Measurements from ENCODE around the gene GBA2. TPM values are rescaled to one million over a fixed set of nuclear protein-coding genes. Genes with fewer than 3 reads are reported as not detected.

GBA2 gene
- 31.9 and 34.4 TPM in 2 replicates for total RNA-seq
- polyA plus RNA-seq (2012), result 36.7 TPM

DNA sequence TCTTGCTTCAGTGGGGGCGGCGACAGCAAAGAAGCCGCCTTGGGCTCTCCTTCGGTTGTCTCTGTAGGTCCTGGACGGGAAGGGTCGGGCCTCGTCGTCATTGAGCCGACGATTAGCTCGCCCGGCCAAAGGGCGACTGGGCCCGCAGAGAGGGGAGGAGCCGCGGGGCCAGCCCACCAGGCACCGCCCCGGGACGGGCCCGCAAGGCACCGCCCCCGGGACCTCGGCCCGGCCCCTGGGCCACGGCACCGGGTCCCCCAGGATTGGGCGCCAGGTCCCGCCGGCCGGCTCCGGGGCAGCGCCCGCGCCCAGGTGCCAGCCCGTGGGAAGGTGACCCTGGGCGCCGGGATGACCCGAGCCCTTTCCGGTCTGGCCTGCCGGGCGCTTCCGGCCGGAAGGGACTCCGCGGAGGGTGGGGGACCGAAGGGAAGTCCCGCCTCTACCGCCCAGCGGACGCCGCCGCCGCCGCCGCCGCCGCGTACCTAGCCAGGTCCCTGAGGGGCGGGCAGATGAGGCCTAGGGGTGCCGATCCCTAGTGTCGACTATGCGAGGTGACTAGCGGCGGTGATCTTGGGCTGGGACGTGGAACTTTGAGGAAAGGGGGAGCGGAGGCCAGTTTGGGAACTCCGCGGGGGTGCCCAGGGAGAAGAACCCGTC is at the start of gene GBA2, which contains the start of gene RGP1:
GBA2 (minus strand) TSS at position 371 of the 657 bp plus-strand sequence. CDS start 524 bp downstream, outside the sequence.
RGP1 (plus strand) TSS at position 430 of the 657 bp plus-strand sequence. CDS start 469 bp downstream, outside the sequence.
- DNase-seq (ENCODE audit: low read depth), result peak; percentile 76

DNA sequence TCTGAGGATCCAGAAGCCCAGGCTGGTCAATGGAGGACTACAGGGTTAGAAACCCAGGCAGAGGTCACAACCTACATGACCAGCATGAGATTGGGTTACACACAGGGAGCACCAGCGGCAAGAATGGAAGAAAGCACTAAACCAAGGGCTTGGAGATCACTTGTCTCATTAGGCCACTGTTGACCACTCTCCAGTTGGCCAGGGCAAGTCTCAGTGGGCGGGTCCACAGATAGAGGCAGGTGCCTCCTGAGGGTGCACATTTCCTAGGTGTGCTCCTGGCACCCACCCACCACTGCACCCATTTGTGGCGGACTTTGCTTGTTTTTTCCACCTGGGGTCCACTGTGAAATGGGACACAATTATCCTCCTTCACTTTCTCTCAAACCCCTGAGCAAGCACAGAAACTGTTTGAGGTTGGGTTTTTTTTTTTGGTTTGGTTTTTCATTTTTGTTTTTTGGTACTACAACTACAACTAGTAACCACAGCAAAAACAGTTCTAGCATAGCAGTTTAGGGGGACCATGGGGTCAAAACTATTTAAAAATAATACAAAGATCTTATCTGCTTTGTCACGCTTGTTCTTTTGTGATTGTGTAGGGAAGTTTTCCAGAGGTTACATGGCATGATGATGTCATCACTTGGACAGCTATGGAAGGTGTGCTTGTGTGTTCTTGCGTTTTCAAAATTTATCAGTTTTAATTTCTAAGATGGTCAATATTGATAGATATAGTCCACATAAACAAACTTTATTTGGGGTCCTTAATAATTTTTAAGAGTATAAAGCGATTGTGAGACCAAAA is 48.5 kb upstream of the GBA2 start:
- peak; percentile 28 for DNase-seq (ENCODE audit: low read depth)

DNA sequence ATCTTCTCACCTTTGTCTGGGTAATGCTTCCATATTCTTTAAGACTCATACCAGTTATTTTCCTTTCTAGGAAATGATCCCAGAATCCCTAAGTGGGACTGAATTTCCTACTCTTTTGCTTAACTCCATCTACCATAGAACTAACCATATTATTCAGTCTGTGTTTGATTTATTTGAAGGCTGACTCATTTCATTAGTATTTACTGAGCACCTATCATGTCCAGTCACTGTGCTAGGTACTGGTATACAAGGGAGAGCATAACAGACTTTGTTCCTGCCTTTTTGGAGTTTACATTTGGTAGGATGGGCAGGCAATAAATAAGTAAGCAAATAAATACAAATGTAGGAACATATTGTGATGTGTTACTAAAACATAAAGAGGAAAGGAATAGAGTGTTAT is 46.7 kb upstream of the GBA2 start:
- no peak for DNase-seq (ENCODE audit: low read depth)

DNA sequence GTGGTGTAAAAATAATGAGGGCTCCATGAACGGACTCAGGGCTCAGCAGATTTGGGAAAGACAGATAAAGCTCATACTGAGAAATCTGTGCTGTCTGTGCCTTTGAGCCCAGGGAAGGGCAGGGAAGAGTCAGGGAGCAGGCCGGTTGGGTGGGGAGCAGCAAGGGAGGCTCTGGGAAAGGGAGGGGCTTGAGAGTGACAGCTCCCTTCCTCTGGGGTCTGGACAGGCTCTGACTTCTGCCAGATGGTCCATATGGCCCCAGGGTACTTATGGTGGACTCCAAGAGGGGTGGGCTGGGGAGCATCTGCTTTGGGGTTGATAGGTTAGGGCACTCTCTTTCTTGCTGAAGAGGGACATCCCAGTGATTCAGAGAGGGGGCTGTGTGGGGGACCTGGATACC is 44.4 kb upstream of the GBA2 start:
- no peak for DNase-seq (ENCODE audit: low read depth)

DNA sequence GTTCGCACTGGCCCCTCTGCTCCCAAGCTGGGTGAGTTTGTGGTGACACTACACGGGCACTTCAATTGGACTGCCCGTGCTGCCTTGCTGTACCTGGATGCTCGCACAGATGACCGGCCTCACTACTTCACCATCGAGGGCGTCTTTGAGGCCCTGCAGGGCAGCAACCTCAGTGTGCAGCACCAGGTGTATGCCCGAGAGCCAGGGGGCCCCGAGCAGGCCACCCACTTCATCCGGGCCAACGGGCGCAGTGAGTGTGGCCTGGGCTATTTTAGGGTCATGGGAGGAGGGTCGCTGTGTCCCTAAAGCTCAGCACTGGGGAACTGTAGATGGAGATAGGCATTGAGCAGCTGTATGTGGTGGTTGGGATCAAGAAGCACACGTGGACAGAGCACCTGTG is 43.8 kb upstream of the GBA2 start:
- no peak for DNase-seq (ENCODE audit: low read depth)

DNA sequence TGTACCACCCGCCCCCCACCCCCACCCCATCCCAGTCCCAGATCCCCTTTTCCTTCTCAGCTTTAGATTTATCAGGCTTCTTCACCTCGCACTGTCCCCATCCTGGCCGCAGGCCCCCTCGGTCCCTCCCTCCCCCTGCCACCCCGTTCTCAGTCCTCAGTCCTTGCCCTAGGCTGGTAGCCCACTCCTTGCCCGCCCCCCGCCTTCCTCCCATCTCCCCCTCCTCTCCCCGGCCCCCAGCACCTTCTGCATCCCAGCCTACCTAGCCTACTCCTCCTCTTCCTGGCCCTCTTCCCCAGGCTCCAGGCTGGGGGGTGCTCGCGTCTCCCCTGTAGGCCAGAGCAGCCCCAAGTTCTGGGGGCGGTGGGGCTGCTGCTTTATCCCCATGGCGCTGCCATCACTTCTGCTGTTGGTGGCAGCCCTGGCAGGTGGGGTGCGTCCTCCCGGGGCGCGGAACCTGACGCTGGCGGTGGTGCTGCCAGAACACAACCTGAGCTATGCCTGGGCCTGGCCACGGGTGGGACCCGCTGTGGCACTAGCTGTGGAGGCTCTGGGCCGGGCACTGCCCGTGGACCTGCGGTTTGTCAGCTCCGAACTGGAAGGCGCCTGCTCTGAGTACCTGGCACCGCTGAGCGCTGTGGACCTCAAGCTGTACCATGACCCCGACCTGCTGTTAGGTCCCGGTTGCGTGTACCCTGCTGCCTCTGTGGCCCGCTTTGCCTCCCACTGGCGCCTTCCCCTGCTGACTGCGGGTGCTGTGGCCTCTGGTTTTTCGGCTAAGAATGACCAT is 43.2 kb upstream of the GBA2 start:
- DNase-seq (ENCODE audit: low read depth), result no peak

DNA sequence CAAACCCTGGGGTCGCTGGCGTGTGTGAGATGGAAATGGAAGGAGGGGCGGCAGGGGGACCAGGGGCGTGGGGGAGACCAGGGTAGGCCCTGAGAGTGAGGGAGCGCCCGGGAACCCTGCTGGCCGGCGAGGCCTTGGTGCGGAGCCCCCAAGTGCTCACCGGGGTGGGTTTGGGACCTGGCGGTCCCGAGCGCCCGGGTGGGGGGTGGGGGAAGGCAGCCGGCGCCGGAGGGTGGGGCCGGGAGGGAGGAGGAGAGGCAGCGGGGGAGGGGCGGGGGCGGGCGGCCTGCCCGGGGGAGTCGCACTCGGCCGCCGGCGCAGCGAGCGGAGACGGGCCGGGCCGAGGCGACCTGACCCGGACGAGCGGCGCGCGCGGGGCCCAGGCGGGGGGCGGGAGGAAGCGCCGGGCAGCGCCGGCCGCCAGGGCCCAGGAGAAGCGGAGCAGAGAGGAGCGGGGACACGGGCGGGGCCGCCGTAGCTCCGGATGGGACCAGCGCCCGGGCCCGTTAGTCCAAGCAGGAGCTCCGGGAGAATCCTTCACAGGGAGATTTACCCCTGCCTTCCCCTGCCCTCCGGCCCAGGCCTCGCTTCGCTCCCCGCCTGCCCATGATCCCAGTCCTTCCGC is 42.4 kb upstream of the GBA2 start, which contains the start of gene NPR2:
NPR2 (plus strand) TSS at position 295 of the 625 bp plus-strand sequence. CDS start 818 bp downstream, outside the sequence.
- DNase-seq (ENCODE audit: low read depth), result peak; percentile 58

DNA sequence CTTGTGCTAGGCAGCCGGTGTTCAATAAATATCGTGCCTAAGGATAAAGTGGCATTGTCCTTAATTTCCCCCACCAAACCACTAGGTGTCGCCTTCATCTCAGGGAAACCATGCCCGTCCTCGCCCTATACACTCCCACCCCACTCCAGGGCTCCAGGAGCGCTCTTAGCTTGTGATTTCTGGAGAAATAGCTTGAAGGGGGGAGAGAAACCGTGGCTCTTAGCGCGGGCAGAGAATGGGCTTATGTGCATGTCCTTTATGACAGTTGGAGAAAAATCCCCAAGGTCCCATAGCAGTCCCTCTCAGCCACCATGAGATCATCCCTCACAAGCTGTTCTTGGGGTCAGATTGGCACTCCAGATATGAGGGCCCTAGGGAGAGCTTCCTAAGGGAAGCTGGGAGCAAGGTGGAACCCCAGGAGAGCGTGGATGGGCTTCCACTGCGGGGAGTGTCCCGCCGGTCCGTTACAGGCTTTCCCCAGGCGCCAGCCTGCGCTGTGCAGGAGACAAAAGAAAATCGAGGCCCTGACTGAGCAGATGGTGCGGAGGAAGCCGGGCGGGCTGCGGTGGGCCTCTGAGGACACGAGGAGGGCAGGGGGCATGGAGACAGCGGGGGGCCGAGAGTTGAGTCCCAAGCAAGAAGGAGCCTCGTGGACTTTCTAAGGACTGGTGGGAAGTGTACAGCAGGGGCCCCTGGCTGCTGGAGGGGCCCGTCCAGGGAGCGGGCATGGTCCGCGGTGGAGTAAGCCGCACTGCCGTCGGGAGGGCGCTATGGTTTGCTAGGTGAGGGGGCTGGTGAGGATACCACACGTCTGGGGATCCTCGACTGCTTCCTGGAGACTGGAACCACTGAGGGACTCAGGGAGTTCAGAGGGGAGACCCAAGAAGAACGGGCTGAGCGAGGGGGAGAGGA is 41.6 kb upstream of the GBA2 start:
- DNase-seq (ENCODE audit: low read depth), result peak; percentile 85

DNA sequence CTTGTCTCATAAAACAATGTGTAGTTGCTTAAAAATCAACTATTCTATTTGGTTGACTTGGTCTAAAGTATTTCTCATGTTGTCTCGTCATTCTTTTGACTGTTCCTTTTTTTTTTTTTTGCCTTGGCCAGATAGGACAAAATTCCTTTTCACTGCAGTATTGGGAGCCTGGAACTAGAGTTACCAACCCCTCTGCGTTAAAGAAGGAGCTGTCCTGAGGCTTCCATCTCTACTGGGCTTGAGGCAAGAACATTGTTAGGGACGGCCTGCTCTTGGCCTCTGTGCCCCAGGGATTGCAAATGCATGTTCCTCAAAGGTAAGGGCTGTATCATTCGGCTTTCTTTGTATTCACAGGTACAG is 41.0 kb upstream of the GBA2 start:
- DNase-seq (ENCODE audit: low read depth), result no peak

DNA sequence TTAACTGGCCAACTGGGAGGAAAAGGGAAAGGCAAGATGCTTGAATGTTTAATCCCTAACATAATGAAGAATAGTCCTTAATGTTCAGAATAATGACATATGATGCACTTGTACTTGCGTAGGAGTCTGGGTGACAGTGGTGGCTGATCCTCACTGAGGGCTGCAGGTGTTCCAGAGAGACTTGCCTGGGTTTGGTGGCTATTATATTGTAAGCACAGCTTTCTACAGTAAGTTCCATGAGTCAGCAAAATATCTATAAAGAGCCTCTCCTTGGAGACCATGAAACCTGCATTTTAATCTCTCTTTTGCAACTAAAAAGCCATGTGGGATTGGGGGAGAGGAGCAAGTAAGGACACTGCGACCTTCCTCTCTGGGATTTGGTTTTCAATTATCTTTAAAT is 40.5 kb upstream of the GBA2 start:
- DNase-seq (ENCODE audit: low read depth), result no peak

DNA sequence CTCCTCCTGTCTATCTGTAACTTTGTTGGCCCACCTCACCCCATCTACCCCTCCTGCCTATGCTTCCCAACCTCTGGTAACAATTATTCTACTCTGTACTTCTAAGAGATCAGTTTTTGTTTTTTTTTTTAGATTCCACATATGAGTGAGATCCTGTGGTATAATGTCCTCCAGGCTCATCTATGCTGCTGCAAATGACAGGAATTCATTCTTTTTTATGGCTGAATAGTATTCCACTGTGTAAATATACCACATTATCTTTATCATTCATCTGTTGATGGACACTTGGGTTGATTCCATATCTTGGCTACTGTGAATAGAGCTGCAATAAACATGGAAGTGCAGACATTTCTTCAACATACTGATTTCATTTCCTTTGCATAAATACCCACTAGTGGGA is 34.4 kb upstream of the GBA2 start:
- no peak for DNase-seq (ENCODE audit: low read depth)

DNA sequence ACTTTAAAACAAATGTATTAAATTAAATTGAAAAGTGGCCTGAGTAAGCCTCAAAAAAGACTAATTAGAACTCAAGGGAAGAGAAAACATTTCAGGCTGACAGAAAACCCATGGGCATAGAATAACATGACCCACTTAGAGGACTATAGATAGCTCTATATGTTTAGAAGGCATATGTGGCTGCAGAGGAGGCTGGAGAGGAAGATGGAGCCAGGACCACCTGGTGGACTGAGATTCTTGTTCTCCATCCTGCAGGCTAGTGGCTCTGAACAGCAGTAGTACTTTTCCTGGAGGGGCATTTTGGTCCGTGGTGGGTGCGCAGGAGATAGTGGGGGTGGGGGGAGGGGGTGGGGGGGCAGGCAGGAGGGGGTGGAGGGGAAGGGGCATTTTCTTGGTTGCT is 32.0 kb upstream of the GBA2 start:
- no peak for DNase-seq (ENCODE audit: low read depth)

DNA sequence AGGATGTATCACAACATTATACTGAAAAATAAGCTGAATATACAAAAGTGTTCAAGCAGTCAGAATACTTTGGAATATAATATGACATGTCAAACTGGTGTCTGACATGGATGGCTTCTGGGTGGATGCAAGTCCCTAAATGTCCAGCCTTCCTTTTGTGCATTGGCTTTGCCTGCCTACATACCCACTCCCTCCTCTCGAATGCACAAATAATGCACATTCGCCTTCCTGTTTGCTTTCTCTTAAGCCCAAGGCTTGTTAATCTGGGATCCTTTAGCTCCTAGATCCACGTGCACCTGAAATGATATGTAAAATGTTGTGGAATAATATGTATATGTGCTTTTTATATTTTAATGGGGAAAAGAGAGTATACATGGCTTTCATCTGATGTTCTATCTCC is 29.5 kb upstream of the GBA2 start:
- DNase-seq (ENCODE audit: low read depth), result no peak

DNA sequence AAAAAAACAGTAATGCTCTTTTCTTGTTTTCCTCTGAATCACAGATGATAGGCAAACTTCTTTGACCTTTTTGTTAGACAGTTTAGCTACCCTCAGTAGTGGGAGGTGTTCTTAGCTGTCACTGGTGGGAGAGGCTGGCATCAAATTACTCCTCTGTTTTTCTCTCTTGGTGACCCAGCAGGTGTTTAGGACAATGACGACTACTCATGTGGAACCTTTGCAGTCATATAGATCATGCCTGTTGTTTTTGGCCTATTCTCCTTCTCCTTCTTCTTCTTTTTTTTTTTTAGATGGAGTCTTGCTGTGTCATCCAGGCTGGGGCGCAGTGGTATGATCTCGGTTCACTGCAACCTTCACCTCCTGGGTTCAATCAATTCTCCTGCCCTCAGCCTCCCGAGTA is 27.0 kb upstream of the GBA2 start:
- DNase-seq (ENCODE audit: low read depth), result peak; percentile 17

DNA sequence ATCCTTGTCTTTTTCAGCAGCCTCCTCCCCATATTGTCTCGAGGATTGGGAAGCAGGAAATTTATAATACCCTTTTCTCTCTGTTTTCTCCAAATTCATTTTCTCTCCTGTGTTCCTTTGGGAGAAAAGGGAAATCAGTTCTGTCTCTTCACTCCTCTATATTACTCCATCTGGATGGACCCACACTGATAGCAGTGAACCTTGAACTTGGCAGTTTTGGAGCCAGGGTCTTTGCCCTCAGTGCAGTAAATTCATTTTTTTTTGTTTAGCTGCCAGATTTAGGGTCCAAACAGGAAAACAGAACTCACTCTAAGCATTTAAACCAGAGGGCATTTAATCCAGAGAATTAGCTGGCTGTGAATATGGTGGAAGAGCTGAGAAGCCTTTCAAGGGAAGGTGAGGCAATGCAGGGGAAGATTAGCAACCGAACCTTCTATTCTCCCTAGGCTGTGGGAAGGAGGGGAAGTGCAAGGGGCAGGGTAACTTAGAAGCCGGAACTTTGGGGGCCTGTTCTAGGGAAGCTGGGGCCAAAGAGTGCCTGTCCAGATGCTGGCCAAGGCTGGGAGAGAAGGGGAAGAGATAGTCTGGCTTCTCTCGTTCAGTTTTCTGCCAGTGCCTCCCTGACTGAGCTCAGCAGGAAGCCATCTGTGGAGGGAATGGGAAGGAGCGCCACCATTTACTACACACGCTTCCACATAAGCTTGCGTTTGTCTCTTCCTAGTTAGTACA is 26.0 kb upstream of the GBA2 start:
- no peak for DNase-seq (ENCODE audit: low read depth)

DNA sequence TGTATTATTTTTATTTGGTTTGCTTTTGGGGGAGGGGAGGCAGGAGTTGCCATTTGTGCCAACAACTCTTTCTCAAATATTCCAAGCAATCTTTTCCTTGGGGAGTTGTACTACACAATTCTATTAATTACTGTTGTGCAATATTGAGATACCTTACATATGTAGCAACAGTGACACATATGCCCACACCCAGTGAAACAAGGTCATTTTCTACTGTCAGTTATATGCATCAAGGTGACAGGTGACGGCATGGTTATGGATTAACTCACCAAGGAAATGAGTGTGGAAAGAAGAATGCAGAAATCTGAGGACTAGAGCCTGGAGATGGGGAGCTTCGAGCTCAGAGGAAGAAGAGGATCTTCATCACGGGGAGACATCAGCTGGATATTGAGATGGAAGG is 22.9 kb upstream of the GBA2 start:
- no peak for DNase-seq (ENCODE audit: low read depth)

DNA sequence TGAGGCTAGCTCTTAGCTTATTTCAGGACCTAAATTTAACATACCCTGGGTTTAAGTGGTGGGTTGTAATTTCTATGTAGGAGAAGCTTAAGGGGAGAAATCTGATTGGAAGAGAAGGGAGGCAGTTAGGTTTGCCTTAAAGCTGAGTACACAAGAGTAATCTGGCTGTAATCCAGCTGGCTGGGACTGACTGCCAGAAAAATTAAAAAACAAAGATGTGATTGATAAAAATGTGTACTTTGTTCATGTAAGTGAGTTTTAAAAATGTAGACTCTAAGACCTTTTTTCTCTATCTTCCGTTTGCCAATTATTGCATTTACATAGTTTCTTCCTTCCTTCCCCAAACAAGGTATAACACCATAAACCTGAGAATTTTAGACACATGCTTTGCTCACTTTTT is 22.5 kb upstream of the GBA2 start:
- DNase-seq (ENCODE audit: low read depth), result no peak

DNA sequence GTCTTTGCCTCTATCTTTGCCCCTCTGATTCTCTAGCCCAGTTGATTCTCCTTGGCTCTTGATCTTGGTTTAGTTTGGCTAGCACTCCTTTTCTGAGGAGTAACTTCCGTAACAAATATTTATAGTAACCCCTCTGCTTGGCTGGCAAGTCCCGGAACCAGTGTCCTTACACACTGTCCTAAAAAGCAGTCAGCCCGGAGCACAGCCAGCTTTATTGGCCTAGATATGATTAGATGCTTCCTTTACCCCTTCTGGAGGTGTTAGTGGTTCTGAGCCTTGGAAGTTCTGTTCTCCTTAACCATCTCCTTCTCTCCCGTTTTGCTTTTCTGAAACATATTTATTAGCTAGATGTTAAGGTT is 22.0 kb upstream of the GBA2 start:
- no peak for DNase-seq (ENCODE audit: low read depth)

DNA sequence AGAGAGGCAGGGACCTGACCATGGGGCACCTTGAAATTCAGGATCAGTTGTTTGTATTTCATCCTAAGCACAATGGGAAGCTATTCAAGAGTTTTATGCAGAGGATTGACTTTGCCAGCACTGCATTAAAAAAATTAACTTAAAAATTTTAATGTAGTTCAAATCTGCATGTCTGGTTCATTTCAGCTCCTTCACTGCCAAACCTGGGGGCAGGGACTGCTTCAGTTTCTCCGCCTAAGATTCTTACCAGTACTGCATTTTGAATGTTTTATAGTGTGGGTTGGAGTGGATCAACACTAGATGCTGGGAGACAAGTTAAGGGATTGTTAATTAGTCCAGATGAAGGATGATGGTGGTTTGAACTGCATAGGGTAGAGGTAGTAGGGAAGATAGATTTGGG is 20.7 kb upstream of the GBA2 start:
- no peak for DNase-seq (ENCODE audit: low read depth)

DNA sequence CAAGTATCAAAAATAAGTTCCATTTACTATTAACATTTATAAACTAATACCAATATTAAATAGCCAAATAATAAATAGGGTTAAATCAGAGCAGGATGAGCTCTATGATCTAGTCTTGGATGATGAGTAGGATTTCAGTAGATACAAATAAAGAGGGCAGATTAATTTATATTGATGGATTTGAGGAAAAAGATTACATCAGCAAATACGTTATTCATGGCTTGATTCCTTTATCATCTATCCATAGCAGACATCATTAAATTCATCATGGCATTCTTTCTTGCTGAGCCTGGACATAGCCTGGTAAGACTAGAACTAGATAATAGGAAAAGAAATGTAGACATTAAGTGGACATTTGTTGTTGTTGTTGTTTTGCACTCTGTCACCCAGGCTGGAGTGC is 18.4 kb upstream of the GBA2 start:
- DNase-seq (ENCODE audit: low read depth), result no peak

Measured in myocyte (in vitro differentiated cells).